ENCODE data around the gene MEIOSIN. TPM values are rescaled to one million over a fixed set of nuclear protein-coding genes. Genes with fewer than 3 reads are reported as not detected.

The MEIOSIN gene
- total and polyA plus RNA-seq, 9 of the 15 experiments (the other 6 are each of a cell fraction or from before 2014, with no cell fraction given) = 0.06 to 2.0 (median 0.76) TPM

DNA sequence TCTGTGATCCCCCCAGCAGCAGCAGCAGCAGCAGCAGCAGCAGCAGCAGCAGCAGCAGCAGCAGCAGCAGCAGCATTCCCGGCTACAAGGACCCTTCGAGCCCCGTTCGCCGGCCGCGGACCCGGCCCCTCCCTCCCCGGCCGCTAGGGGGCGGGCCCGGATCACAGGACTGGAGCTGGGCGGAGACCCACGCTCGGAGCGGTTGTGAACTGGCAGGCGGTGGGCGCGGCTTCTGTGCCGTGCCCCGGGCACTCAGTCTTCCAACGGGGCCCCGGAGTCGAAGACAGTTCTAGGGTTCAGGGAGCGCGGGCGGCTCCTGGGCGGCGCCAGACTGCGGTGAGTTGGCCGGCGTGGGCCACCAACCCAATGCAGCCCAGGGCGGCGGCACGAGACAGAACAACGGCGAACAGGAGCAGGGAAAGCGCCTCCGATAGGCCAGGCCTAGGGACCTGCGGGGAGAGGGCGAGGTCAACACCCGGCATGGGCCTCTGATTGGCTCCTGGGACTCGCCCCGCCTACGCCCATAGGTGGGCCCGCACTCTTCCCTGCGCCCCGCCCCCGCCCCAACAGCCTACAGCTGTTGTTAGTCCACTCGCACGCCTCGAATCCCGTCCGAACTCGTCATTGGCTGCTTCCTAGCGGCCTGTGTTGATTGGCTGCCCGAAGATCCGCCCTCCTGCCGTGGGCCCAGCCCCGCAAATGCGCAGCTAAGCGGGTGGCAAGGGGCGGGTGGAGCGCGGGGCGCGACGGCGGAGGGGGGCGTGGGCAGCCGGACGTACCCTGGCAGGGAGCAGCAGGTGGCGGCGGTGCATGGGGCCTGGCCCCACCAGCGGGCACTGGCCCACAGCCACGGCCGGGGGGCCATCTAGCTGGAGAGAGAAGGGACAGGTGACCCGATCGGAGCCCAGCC is 37.2 kb downstream of the MEIOSIN start (continued):
- no peak for TF ChIP-seq CBX8 (IDR thresholded peaks at IDR 0.05; ENCODE audit: borderline replicate concordance, extremely low read depth, low read depth, low read length, poor library complexity, severe bottlenecking)
- peak; percentile 49; the same call in 1 of the 2 replicates for TF ChIP-seq NR2C2 (CRISPR knock-in tag; IDR thresholded peaks at IDR 0.05)
- peak; percentile 89 for TF ChIP-seq NR2C2 (tag; IDR thresholded peaks at IDR 0.05)
- TF ChIP-seq PHF8 (IDR thresholded peaks at IDR 0.05; ENCODE audit: borderline replicate concordance, low read length) = peak; percentile 61; the same call in 1 of the 2 replicates
- peak in 1 of 2 experiments; percentile 90; a peak in 2 of 4 replicates for TF ChIP-seq HDAC1 (IDR thresholded peaks at IDR 0.05)
- TF ChIP-seq ZBTB1 (CRISPR knock-in tag; IDR thresholded peaks at IDR 0.05; ENCODE audit: borderline replicate concordance, low read depth) = peak; percentile 68; the same call in 1 of the 2 replicates
- TF ChIP-seq POU5F1 (IDR thresholded peaks at IDR 0.05; ENCODE audit: borderline replicate concordance, low read depth, low read length, partially characterized antibody) = no peak
- TF ChIP-seq, protein P1, sequence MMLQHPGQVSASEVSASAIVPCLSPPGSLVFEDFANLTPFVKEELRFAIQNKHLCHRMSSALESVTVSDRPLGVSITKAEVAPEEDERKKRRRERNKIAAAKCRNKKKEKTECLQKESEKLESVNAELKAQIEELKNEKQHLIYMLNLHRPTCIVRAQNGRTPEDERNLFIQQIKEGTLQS (IDR thresholded peaks at IDR 0.05) = no peak
- TF ChIP-seq, protein P1 (CRISPR knock-in tag; conservative IDR thresholded peaks at IDR 0.05) = no peak
- peak; percentile 57; the same call in 1 of the 2 replicates for TF ChIP-seq IRF2 (CRISPR knock-in tag; IDR thresholded peaks at IDR 0.05)
- no peak for TF ChIP-seq ZNF717 (CRISPR knock-in tag; IDR thresholded peaks at IDR 0.05)
- no peak for TF ChIP-seq SIRT6 (IDR thresholded peaks at IDR 0.05; ENCODE audit: low read depth, low read length)
- peak; percentile 99 for TF ChIP-seq HNRNPL (IDR thresholded peaks at IDR 0.05; ENCODE audit: low read depth, low read length)
- TF ChIP-seq, protein P2, sequence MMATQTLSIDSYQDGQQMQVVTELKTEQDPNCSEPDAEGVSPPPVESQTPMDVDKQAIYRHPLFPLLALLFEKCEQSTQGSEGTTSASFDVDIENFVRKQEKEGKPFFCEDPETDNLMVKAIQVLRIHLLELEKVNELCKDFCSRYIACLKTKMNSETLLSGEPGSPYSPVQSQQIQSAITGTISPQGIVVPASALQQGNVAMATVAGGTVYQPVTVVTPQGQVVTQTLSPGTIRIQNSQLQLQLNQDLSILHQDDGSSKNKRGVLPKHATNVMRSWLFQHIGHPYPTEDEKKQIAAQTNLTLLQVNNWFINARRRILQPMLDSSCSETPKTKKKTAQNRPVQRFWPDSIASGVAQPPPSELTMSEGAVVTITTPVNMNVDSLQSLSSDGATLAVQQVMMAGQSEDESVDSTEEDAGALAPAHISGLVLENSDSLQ (IDR thresholded peaks at IDR 0.05) = peak; percentile 96
- TF ChIP-seq SIN3B (IDR thresholded peaks at IDR 0.05; ENCODE audit: low read depth) = peak; percentile 71
- no peak for TF ChIP-seq ZNF239 (CRISPR knock-in tag; IDR thresholded peaks at IDR 0.05)
- TF ChIP-seq NFXL1 (CRISPR knock-in tag; IDR thresholded peaks at IDR 0.05) = no peak
- no peak for TF ChIP-seq SRSF3 (IDR thresholded peaks at IDR 0.05; ENCODE audit: insufficient read depth, low read length)
- TF ChIP-seq IFI16 (CRISPR knock-in tag; IDR thresholded peaks at IDR 0.05) = no peak
- TF ChIP-seq, protein P3, sequence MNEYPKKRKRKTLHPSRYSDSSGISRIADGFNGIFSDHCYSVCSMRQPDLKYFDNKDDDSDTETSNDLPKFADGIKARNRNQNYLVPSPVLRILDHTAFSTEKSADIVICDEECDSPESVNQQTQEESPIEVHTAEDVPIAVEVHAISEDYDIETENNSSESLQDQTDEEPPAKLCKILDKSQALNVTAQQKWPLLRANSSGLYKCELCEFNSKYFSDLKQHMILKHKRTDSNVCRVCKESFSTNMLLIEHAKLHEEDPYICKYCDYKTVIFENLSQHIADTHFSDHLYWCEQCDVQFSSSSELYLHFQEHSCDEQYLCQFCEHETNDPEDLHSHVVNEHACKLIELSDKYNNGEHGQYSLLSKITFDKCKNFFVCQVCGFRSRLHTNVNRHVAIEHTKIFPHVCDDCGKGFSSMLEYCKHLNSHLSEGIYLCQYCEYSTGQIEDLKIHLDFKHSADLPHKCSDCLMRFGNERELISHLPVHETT (CRISPR knock-in tag; conservative IDR thresholded peaks at IDR 0.05 in 1 of 2, IDR thresholded peaks at IDR 0.05 in 1 of 2) = peak in 1 of 2 experiments; percentile 78; a peak in 1 of 4 replicates
- TF ChIP-seq SRF (CRISPR knock-in tag; IDR thresholded peaks at IDR 0.05) = peak; percentile 20 to 85; a peak in 3 of 4 replicates
- peak; percentile 98 for TF ChIP-seq NFYB (IDR thresholded peaks at IDR 0.05; ENCODE audit: extremely low read depth, insufficient read length)
- 0 out of 2 replicates have a peak, but pooled peaks have one; percentile 17 for TF ChIP-seq NFIC (IDR thresholded peaks at IDR 0.05)
- peak; percentile 92 for TF ChIP-seq DACH1 (IDR thresholded peaks at IDR 0.05; ENCODE audit: partially characterized antibody)
